Neutrophil (primary cell): ENCODE data around the gene PCAT7.

Experiments
- H3K27ac ChIP-seq: fragments of 200-600 bp; sonication (generic); 2 replicates; pipeline ENCODE4 v1.5.1; 2016; ENCODE audit warnings: mild to moderate bottlenecking, moderate library complexity
- H3K27me3 ChIP-seq: fragments of 200-600 bp; sonication (generic); 2 replicates; pipeline ENCODE4 v1.6.0; 2016; ENCODE audit warnings: mild to moderate bottlenecking
- H3K36me3 ChIP-seq: fragments of 200-600 bp; sonication (generic); 2 replicates; pipeline ENCODE4 v1.5.1; 2017
- H3K4me1 ChIP-seq, 2 experiments: fragments of 200-600 bp in 1 of 2; sonication (generic) in 1 of 2; 1 replicate in 1 of 2; 2 replicates in 1 of 2; pipeline versions ENCODE4 v1.5.1 to v1.6.1; 2013 to 2016; ENCODE audit warnings: low read depth in 1 of 2, low read length in 1 of 2, mild to moderate bottlenecking in 1 of 2, moderate library complexity in 1 of 2; ENCODE audit not compliant: control insufficient read depth in 1 of 2, insufficient read depth in 1 of 2
- H3K4me3 ChIP-seq, 2 experiments: fragments of 200-600 bp in 1 of 2; sonication (generic) in 1 of 2; 1 replicate in 1 of 2; 2 replicates in 1 of 2; pipeline ENCODE4 v1.5.1; 2013 to 2016; ENCODE audit warnings: low read depth in 1 of 2, low read length in 1 of 2, mild to moderate bottlenecking in 1 of 2, moderate library complexity in 1 of 2
- H3K9me3 ChIP-seq: fragments of 200-600 bp; sonication (generic); 2 replicates; pipeline ENCODE4 v1.5.1; 2016
- TF ChIP-seq, protein P1 (sequence below): fragments of 200-600 bp; sonication (generic); IDR thresholded peaks from 2 replicates; pipeline ENCODE4 v1.5.1; 2016; ENCODE audit warnings: antibody characterized with exemption

The PCAT7 gene

GRCh38 chr9:94599102-94599501 is 44.2 kb downstream of the PCAT7 start:
- Histone ChIP-seq H3K9me3 (no peaks in the 10 kb centered on the region), H3K4me3 (no peak overlapping the region), H3K36me3 (no peaks in the 10 kb centered on the region), H3K4me1 (peaks cover 4 to 5% of the 10 kb centered on the region in 2 experiments), H3K27me3 (no peaks in the 10 kb centered on the region), H3K27ac (no peak overlapping the region)
- TF ChIP-seq, protein P1, sequence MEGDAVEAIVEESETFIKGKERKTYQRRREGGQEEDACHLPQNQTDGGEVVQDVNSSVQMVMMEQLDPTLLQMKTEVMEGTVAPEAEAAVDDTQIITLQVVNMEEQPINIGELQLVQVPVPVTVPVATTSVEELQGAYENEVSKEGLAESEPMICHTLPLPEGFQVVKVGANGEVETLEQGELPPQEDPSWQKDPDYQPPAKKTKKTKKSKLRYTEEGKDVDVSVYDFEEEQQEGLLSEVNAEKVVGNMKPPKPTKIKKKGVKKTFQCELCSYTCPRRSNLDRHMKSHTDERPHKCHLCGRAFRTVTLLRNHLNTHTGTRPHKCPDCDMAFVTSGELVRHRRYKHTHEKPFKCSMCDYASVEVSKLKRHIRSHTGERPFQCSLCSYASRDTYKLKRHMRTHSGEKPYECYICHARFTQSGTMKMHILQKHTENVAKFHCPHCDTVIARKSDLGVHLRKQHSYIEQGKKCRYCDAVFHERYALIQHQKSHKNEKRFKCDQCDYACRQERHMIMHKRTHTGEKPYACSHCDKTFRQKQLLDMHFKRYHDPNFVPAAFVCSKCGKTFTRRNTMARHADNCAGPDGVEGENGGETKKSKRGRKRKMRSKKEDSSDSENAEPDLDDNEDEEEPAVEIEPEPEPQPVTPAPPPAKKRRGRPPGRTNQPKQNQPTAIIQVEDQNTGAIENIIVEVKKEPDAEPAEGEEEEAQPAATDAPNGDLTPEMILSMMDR: no peak

DNA sequence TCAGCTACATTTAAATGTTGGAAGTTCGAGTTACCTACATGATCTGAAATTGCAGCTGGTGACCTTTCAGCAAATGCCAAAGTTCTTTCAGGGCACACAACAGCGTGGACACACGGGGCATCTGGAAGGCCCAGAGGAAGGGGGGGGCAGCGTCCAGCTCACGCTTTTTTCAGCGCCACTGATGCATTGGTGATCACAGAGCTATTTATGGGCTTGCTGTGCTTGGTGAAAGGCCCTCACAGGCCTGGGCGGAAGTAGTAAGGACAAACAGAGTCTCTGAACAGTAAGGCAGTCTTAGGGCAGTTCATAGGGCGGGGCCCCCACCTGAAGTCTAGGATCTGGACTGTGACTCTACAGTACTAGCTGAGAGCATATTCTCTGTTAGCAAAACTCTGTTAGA is 45.4 kb downstream of the PCAT7 start:
- Histone ChIP-seq H3K9me3 (no peaks in the 10 kb centered on the region), H3K4me3 (no peak overlapping the region), H3K27me3 (no peaks in the 10 kb centered on the region), H3K36me3 (no peaks in the 10 kb centered on the region), H3K4me1 (peaks cover 4 to 5% of the 10 kb centered on the region in 2 experiments), H3K27ac (no peak overlapping the region)
- TF ChIP-seq, protein P1: no peak

GRCh38 chr9:94600715-94601114 is 45.8 kb downstream of the PCAT7 start:
- H3K9me3 ChIP-seq: no peaks in the 10 kb centered on the region
- H3K4me1 ChIP-seq: peaks cover 4 to 5% of the 10 kb centered on the region in 2 experiments
- TF ChIP-seq, protein P1: no peak
- no peak overlapping the region for H3K4me3 ChIP-seq
- no peaks in the 10 kb centered on the region for H3K36me3 ChIP-seq
- no peaks in the 10 kb centered on the region for H3K27me3 ChIP-seq
- H3K27ac ChIP-seq: no peak overlapping the region

DNA sequence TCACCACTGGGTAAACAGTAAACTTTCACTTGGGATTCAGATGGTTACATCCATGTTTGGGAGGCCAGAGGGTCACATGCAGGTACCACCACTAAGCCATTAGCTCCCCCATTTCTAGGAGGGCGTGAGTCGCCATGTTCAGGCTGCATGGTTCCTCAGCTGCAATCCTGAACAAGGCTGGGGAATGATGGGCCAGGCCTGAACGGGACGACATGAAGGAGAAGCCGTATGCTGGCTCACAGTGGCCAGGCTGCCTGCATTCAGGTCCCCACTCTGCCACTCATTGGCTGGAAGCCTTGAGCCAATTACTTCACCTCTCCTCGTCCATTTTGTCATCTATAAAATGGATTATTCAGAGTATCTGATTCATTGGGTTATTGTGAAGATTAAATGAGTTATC is 47.8 kb downstream of the PCAT7 start:
- TF ChIP-seq, protein P1: no peak
- no peak overlapping the region for H3K27ac ChIP-seq
- no peaks in the 10 kb centered on the region for H3K9me3 ChIP-seq
- no peaks in the 10 kb centered on the region for H3K36me3 ChIP-seq
- H3K27me3 ChIP-seq: no peaks in the 10 kb centered on the region
- no peak overlapping the region for H3K4me3 ChIP-seq
- H3K4me1 ChIP-seq: peaks cover 4 to 5% of the 10 kb centered on the region in 2 experiments

DNA sequence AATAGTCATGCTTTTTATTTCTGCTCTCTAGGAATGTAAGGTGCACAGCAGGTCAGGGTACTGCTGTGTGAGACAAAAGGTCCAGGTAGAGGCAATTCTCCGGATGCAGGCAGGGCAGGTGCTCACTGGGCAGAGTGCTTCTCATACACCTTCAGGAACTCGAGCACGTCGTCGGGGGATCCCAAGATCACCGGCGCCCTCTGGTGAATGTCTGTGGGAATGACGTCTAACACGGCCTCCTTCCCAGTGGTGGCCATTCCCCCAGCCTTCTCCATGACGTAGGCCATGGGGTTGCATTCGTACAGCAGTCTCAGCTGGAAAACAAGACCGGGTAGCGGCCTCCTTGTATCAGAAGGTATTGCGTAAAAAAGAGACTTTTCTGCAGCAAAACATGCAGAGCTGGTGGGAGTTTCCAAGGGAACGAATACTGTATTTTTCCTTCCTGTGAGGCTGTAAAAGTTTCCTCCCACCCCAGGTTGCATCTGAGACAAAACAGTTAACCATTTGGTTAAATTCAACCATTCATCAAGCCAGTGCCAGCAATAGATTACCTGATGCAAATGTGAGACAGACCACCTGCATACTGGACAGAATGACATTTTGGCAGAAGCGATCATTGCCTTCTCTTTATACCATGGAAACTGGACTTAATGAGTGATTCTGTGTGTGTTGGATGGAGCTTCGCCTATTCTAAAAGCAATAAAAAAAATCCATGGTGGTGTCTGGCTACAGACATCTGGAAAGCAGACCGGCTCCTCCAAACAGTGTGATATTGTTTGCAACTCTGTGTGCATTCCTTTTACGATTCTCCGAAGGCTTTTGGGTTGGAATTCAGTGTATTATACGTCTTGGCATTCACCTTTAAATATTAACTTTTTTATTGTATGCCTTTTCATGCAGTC is 48.6 kb downstream of the PCAT7 start:
- Histone ChIP-seq H3K4me3 (no peak overlapping the region), H3K9me3 (no peaks in the 10 kb centered on the region), H3K27me3 (no peaks in the 10 kb centered on the region), H3K4me1 (peaks cover 4 to 5% of the 10 kb centered on the region in 2 experiments), H3K27ac (no peak overlapping the region), H3K36me3 (no peaks in the 10 kb centered on the region)
- TF ChIP-seq, protein P1: peak; percentile 48
